SK-N-DZ (cell line): ENCODE measurements around the gene ABCC1.

Source experiments
- DNase-seq: peaks from one replicate; pipeline ENCODE4 v3.0.0-alpha.2; 2015; ENCODE audit warnings: low spot score

The ABCC1 gene

GRCh38 chr16:16107839-16108238, 158.4 kb downstream of the ABCC1 start:
- DNase-seq, result no peak

GRCh38 chr16:16108759-16109158, 159.3 kb downstream of the ABCC1 start:
- DNase-seq, result no peak

GRCh38 chr16:16109453-16110110, 160.2 kb downstream of the ABCC1 start:
- no peak for DNase-seq

- no peak for DNase-seq
Measured at GRCh38 chr16:16110111-16110490, 160.7 kb downstream of the ABCC1 start.

GRCh38 chr16:16111639-16112038, 162.2 kb downstream of the ABCC1 start:
- no peak for DNase-seq

GRCh38 chr16:16112450-16113053, 163.1 kb downstream of the ABCC1 start:
- no peak for DNase-seq

GRCh38 chr16:16113076-16113475, 163.7 kb downstream of the ABCC1 start:
- DNase-seq, result no peak

GRCh38 chr16:16116841-16117240, 167.4 kb downstream of the ABCC1 start:
- no peak for DNase-seq

GRCh38 chr16:16118337-16118736, 168.9 kb downstream of the ABCC1 start:
- no peak for DNase-seq

- no peak for DNase-seq
Measured at GRCh38 chr16:16120044-16120381, 170.6 kb downstream of the ABCC1 start.

GRCh38 chr16:16120382-16121184, 171.2 kb downstream of the ABCC1 start:
- no peak for DNase-seq

GRCh38 chr16:16121185-16121727, 171.8 kb downstream of the ABCC1 start:
- no peak for DNase-seq

GRCh38 chr16:16122264-16122663, 172.8 kb downstream of the ABCC1 start:
- DNase-seq, result no peak

GRCh38 chr16:16124438-16124837, 175.0 kb downstream of the ABCC1 start:
- no peak for DNase-seq

- no peak for DNase-seq
Measured at GRCh38 chr16:16124974-16125373, 175.6 kb downstream of the ABCC1 start.

- DNase-seq, result no peak
Measured at GRCh38 chr16:16126896-16127295, 177.5 kb downstream of the ABCC1 start.

- DNase-seq, result peak; percentile 58
Measured at GRCh38 chr16:16127469-16128116, 178.2 kb downstream of the ABCC1 start.

GRCh38 chr16:16131204-16131603, 181.8 kb downstream of the ABCC1 start:
- no peak for DNase-seq

GRCh38 chr16:16131659-16132058, 182.2 kb downstream of the ABCC1 start:
- DNase-seq, result no peak

- DNase-seq, result no peak
Measured at GRCh38 chr16:16133943-16134604, 184.7 kb downstream of the ABCC1 start.

- no peak for DNase-seq
Measured at GRCh38 chr16:16136588-16136987, 187.2 kb downstream of the ABCC1 start.

GRCh38 chr16:16137110-16137509, 187.7 kb downstream of the ABCC1 start:
- no peak for DNase-seq
